ENCODE results near the gene SORBS2.

SORBS2 gene

DNA sequence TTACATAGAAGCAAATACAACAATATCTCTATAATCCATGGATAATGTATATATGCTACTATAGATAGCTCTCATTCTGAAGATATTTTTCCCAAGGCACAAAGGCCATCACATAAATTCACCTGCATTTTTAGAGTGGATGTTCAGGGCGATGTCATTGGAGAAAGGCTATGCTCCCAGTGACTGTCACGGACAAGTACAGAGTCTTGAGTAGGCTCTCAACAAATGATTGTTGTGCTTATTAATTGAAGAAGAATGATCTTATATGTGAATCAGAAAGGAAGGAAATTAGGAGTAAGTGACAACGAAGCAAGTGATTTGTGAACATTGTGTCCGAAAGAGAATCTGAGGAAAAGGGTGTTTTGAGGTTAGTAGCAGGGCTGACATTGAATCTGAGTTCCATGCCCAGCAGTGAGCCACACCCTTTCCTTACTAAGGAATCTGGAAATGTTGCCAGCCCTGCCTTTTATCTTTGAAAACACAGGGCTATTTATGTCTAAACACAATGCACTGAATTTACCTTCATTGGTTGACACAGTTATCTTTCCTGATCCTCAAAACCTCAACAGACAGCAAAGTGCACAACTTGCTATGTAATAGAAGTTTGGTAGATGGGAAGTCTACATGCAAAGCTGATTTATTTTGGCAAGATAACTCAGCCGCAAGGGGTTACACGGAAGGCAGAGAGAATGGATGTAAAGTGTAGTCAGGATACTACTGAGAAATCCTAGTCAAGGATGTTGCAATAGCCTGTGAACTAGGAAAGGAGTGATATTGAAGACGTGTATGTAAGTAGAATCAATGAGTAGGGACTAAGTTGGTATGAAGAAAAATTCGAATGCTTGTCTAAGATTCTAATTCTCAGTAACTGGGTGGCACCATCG, 50.4 kb downstream of the SORBS2 start:
- Histone ChIP-seq H3K9ac (ENCODE audit: low read depth, low read length) (no peak overlapping the region), H3K9me3 (ENCODE audit: control insufficient read depth, insufficient read depth, low read length) (no peaks in the 10 kb centered on the region), H3K36me3 (ENCODE audit: insufficient read depth, low read length) (no peaks in the 10 kb centered on the region), H3K4me1 (ENCODE audit: insufficient read depth, low read length) (no peaks in the 10 kb centered on the region)

- Histone ChIP-seq H3K9me3 (ENCODE audit: control insufficient read depth, insufficient read depth, low read length) (no peaks in the 10 kb centered on the region), H3K4me1 (ENCODE audit: insufficient read depth, low read length) (no peaks in the 10 kb centered on the region; the same call in 1 of the 2 replicates), H3K9ac (ENCODE audit: low read depth, low read length) (no peak overlapping the region), H3K36me3 (ENCODE audit: insufficient read depth, low read length) (no peaks in the 10 kb centered on the region)
These were observed 53.2 kb downstream of the SORBS2 start for GRCh38 chr4:185758807-185759206.

DNA sequence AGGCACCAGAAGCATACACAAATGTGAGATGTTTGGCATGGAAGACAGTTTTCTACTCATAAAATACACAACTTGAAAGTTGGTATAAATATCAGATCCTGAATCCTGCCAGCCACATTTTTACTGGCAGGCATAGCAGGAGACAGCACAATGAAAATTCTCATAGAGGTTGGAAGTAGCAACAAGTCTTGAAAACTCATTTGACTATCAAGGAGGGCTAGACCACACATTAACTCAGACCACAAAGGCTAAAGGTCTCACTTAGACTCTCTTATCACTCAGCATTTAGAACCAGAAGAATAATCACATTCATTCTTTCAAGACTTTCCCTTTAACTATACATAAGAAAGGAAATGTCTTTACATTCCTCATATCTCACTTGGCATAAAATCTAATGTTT, 56.5 kb downstream of the SORBS2 start:
- Histone ChIP-seq H3K9ac (ENCODE audit: low read depth, low read length) (no peak overlapping the region), H3K4me1 (ENCODE audit: insufficient read depth, low read length) (no peaks in the 10 kb centered on the region; the same call in 1 of the 2 replicates), H3K9me3 (ENCODE audit: control insufficient read depth, insufficient read depth, low read length) (no peaks in the 10 kb centered on the region), H3K36me3 (ENCODE audit: insufficient read depth, low read length) (no peaks in the 10 kb centered on the region)

DNA sequence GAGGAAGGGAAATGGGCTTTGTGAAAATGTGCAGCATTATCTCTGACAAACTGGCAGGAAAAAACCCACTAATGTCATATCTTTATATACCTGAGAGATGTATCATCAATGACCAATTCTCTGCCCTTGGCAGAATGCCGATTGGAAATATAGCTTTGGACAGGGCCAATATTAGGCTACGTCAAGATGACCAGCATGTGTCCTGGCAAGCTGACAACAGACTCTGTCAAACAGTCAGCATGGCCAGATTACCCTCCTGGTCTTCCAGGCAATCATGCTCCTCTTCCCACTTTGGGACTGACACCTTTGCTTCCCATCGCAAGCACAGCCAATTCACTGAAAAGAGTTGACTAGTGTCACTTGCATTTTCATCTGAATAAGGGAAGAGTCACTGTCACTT, 57.0 kb downstream of the SORBS2 start:
- H3K9me3 ChIP-seq (ENCODE audit: control insufficient read depth, insufficient read depth, low read length) = no peaks in the 10 kb centered on the region
- H3K36me3 ChIP-seq (ENCODE audit: insufficient read depth, low read length) = no peaks in the 10 kb centered on the region
- no peak overlapping the region for H3K9ac ChIP-seq (ENCODE audit: low read depth, low read length)
- no peaks in the 10 kb centered on the region; the same call in 1 of the 2 replicates for H3K4me1 ChIP-seq (ENCODE audit: insufficient read depth, low read length)

DNA sequence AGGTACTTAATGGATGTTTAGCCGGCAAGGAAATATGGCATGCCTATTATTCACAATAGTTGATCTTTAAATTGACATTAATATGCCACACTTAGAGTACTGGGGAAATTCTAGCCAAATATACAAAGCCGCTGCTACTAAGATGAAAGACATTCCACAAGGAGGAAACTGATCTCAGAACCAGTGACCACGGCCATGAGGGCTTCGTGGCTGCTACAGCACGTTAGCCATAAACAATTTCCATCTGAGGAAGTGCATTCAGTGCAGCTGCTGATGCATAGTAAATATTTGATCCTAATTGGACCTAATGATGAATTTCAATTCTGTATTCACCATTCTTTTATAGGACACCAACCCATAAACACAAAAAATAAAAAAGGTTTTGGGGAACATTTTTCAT, 59.1 kb downstream of the SORBS2 start:
- no peaks in the 10 kb centered on the region for H3K9me3 ChIP-seq (ENCODE audit: control insufficient read depth, insufficient read depth, low read length)
- H3K4me1 ChIP-seq (ENCODE audit: insufficient read depth, low read length) = no peaks in the 10 kb centered on the region; the same call in 1 of the 2 replicates

DNA sequence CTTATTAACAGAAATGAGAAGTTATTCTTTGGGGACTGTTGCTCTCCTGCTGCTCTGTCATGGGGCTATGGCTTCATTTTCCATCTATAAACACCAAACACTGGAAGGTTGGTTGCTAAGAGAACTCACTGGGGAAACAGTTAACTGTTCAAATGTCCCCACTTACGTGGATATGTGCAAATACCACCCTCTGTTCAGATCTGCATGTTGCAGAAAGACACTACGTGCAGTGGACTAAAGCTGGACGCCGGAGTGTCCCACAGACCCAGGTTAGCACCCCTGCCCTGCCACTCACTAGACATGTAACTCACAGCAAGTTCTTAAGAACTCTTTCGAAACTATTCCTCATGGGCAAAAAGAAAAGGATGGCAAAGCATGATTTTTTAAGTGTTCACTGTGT, 62.1 kb downstream of the SORBS2 start:
- no peaks in the 10 kb centered on the region for H3K4me1 ChIP-seq (ENCODE audit: insufficient read depth, low read length)
- no peak overlapping the region for H3K9ac ChIP-seq (ENCODE audit: low read depth, low read length)
- no peaks in the 10 kb centered on the region for H3K36me3 ChIP-seq (ENCODE audit: insufficient read depth, low read length)
- no peaks in the 10 kb centered on the region for H3K9me3 ChIP-seq (ENCODE audit: control insufficient read depth, insufficient read depth, low read length)

More for the DNA sequence above, 59.1 kb downstream of the SORBS2 start:
- Histone ChIP-seq H3K36me3 (ENCODE audit: insufficient read depth, low read length) (no peaks in the 10 kb centered on the region), H3K9ac (ENCODE audit: low read depth, low read length) (no peak overlapping the region)

- Histone ChIP-seq H3K36me3 (ENCODE audit: insufficient read depth, low read length) (no peaks in the 10 kb centered on the region), H3K9ac (ENCODE audit: low read depth, low read length) (no peak overlapping the region), H3K4me1 (ENCODE audit: insufficient read depth, low read length) (no peaks in the 10 kb centered on the region), H3K9me3 (ENCODE audit: control insufficient read depth, insufficient read depth, low read length) (no peaks in the 10 kb centered on the region)
These were observed 63.0 kb downstream of the SORBS2 start for GRCh38 chr4:185748901-185749390.

DNA sequence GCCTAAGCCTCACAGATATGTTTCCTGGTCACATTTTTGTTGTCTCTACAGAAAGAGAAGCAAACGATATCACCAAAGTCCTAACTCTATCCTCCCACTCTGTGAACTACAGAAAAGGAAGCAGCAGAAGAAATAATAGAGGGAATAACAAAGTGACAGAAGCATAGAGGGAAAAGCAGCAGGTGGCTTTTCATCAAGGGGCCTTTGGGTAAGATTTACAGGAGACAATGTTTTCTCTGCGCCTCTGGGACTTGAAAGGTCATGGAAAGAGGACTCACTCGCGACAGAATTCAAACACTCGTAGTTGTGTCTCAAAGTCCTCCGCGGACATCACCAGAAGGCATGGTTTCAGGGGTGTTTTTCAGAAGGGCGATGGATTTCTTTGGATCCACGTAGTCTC, 66.1 kb downstream of the SORBS2 start:
- Histone ChIP-seq H3K4me1 (ENCODE audit: insufficient read depth, low read length) (peaks cover 15% of the 10 kb centered on the region; the same call in 1 of the 2 replicates), H3K9ac (ENCODE audit: low read depth, low read length) (no peak overlapping the region), H3K9me3 (ENCODE audit: control insufficient read depth, insufficient read depth, low read length) (no peaks in the 10 kb centered on the region), H3K36me3 (ENCODE audit: insufficient read depth, low read length) (no peaks in the 10 kb centered on the region)

GRCh38 chr4:185744946-185745345, 67.0 kb downstream of the SORBS2 start:
- H3K9me3 ChIP-seq (ENCODE audit: control insufficient read depth, insufficient read depth, low read length) = no peaks in the 10 kb centered on the region
- no peak overlapping the region for H3K9ac ChIP-seq (ENCODE audit: low read depth, low read length)
- H3K4me1 ChIP-seq (ENCODE audit: insufficient read depth, low read length) = peaks cover 19% of the 10 kb centered on the region
- no peaks in the 10 kb centered on the region for H3K36me3 ChIP-seq (ENCODE audit: insufficient read depth, low read length)

- Histone ChIP-seq H3K9me3 (ENCODE audit: control insufficient read depth, insufficient read depth, low read length) (no peaks in the 10 kb centered on the region), H3K9ac (ENCODE audit: low read depth, low read length) (no peak overlapping the region), H3K4me1 (ENCODE audit: insufficient read depth, low read length) (peaks cover 19% of the 10 kb centered on the region), H3K36me3 (ENCODE audit: insufficient read depth, low read length) (no peaks in the 10 kb centered on the region)
These were observed 67.5 kb downstream of the SORBS2 start for GRCh38 chr4:185744488-185744862.

DNA sequence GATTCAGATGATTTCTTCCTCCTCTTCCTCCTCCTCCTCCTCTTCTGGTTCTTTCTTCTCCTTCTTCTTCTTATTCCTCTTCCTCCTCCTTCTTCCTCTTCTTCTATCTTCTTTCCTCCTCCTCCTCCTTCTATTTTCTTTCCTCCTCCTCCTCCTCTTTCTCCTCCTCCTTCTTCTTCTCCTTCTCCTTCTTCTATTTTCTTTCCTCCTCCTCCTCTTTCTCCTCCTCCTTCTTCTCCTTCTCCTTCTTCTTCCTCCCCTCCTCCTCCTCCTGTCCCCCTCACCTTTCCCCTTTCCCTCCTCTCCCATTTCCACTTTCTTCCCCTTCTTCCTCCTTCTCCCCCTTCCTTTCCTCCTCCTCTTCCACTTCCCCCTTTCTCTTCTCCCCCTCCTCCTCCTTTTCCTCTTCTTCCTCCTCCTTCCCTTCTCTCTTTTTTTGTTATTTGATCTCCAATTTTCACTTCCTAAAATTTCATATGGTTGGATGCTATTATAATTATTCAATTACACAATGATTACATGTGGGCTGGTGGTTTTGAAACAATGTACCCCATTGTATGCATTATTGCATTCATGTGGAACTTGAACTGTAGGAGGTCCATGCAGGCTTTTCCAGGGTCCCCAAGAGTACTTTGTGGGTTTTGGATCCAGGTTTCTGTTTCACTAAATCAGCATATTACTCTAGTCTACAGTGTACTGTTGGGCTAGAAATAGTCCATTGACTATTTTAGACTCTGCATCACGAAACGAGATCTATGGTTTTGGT, 68.1 kb downstream of the SORBS2 start:
- Histone ChIP-seq H3K36me3 (ENCODE audit: insufficient read depth, low read length) (no peaks in the 10 kb centered on the region), H3K9me3 (ENCODE audit: control insufficient read depth, insufficient read depth, low read length) (no peaks in the 10 kb centered on the region), H3K4me1 (ENCODE audit: insufficient read depth, low read length) (peaks cover 21% of the 10 kb centered on the region), H3K9ac (ENCODE audit: low read depth, low read length) (no peak overlapping the region)

GRCh38 chr4:185742766-185743165, 69.2 kb downstream of the SORBS2 start:
- H3K36me3 ChIP-seq (ENCODE audit: insufficient read depth, low read length) = no peaks in the 10 kb centered on the region
- H3K4me1 ChIP-seq (ENCODE audit: insufficient read depth, low read length) = peaks cover 25% of the 10 kb centered on the region
- H3K9me3 ChIP-seq (ENCODE audit: control insufficient read depth, insufficient read depth, low read length) = no peaks in the 10 kb centered on the region
- H3K9ac ChIP-seq (ENCODE audit: low read depth, low read length) = no peak overlapping the region

- no peaks in the 10 kb centered on the region for H3K9me3 ChIP-seq (ENCODE audit: control insufficient read depth, insufficient read depth, low read length)
- peaks cover 25% of the 10 kb centered on the region for H3K4me1 ChIP-seq (ENCODE audit: insufficient read depth, low read length)
- H3K36me3 ChIP-seq (ENCODE audit: insufficient read depth, low read length) = no peaks in the 10 kb centered on the region
- no peak overlapping the region for H3K9ac ChIP-seq (ENCODE audit: low read depth, low read length)
These were observed 70.2 kb downstream of the SORBS2 start for GRCh38 chr4:185741795-185742194.

DNA sequence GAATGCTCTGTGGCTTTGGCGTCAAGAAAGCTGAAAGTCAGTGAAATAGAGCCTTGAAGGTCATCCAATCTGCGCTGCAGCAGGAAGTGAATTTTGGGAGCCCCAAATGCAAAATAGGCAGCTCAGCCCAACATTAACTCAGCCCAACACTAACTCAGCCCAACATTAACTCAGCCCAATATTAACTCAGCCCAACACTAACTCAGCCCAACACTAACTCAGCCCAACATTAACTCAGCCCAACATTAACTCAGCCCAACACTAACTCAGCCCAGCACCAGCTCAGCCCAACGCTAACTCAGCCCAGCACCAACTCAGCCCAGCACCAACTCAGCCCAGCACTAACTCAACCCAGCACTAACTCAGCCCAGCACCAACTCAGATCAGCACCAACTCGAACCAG, 71.5 kb downstream of the SORBS2 start:
- no peak overlapping the region for H3K9ac ChIP-seq (ENCODE audit: low read depth, low read length)
- H3K4me1 ChIP-seq (ENCODE audit: insufficient read depth, low read length) = peaks cover 25% of the 10 kb centered on the region
- no peaks in the 10 kb centered on the region for H3K36me3 ChIP-seq (ENCODE audit: insufficient read depth, low read length)
- no peaks in the 10 kb centered on the region for H3K9me3 ChIP-seq (ENCODE audit: control insufficient read depth, insufficient read depth, low read length)

DNA sequence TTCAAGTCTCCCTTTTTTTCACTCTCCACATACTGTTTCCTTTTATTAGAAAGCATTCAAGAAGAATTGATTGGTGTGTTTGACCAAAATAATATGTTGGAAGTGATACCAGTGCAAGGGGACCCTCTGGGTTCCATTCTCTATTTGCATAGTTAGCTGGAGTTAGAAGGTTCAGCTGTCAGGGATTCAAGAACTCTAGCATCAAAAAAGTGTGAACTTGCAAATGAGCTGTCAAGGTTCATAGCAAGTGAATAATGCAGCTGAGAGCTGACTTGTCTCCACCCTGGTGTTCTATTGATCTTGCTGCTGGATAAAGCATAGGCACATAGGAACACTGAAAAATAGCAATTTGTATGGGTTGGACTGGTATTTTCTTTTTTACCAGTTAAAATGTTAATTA, 73.2 kb downstream of the SORBS2 start:
- Histone ChIP-seq H3K4me1 (ENCODE audit: insufficient read depth, low read length) (peaks cover 25% of the 10 kb centered on the region), H3K9ac (ENCODE audit: low read depth, low read length) (no peak overlapping the region), H3K9me3 (ENCODE audit: control insufficient read depth, insufficient read depth, low read length) (no peaks in the 10 kb centered on the region), H3K36me3 (ENCODE audit: insufficient read depth, low read length) (no peaks in the 10 kb centered on the region)
